Fibroblast of skin of right biceps (primary cell): ENCODE results near the gene CBFB.
A peak's percentile ranks its signal among the peaks of the same experiment; 100 is the strongest.

Experiments used
- DNase-seq: peaks from one replicate; pipeline ENCODE4 v3.0.0-alpha.2; 2013

The CBFB gene

GRCh38 chr16:67144943-67145342 is 116.0 kb downstream of the CBFB start:
- DNase-seq, result no peak

GRCh38 chr16:67145746-67146145 is 116.8 kb downstream of the CBFB start:
- no peak for DNase-seq

DNA sequence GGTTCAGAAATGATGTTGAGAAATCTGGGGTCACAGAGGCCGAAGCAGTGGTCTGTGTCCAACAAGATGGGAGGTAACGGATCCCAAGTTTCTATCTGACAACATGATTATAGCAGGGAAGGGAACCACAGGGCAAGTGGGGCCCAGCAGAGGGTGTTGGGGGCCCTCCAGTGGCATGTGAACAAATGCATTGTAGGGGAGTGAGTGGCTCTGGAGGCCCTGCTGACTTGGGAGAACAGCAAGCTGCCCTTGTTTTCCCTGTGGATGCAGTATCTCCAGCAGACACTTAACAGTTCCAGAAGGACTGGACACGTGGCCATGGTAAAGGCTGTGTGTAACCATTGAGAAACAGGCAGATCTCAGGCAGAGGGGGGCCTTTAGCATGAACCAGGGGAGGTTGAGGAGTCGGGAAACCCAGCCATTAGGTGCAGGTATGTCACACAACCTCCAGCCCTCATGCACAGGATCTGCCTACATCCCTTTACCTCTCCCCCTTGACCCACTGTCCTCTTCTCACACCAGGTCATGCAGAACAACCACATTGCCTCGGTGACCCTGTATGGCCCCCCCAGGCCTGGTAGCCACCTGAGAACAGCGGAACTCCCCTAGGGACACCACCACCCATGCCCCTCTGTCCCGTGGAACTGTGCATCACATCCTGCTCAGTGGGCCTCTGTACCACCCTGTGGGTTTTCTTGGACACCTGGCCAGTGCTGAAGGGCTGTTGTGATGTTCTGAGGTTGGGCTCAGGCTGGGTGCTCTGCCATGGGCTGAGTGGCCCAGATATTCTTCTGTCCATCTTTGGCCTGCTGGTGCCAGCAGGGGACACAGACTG is 117.8 kb downstream of the CBFB start:
- no peak for DNase-seq

GRCh38 chr16:67147437-67148140 is 118.6 kb downstream of the CBFB start:
- DNase-seq, result no peak

- no peak for DNase-seq
Observed at GRCh38 chr16:67148221-67148620, 119.3 kb downstream of the CBFB start.

DNA sequence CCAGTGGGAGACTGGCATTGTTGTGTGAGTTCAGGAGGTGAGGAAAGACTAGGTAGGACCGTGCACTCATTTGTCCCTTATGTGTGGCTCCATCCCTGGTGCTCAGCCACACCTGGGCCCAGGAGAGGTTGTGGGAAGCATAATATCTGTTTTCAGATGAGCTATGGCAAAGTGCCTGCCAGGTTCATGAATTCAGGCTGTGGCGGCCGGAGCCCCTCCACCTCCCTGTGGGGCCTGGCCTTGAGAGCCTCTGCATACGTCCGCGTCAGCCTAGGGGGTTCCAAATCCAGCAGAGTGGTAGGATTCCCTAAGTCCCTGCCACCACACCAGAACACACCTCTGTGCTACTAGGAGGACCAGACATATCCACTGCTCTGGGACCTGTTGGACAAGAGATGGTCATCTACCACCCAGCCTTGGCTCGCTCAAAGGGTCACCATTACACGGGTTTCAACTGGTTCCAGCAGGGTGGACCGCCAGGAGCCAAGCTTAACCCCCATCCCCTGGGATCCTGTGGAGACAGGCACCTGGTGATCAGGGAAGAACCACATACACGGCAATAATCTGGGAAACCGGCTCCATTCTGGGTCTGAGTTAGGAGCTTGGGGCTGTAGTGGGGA is 119.8 kb downstream of the CBFB start:
- DNase-seq, result no peak

GRCh38 chr16:67149276-67150046 is 120.5 kb downstream of the CBFB start:
- no peak for DNase-seq

GRCh38 chr16:67150047-67150832 is 121.3 kb downstream of the CBFB start:
- peak; percentile 80 for DNase-seq
